Measurements from ENCODE around the gene CCDC146.

The CCDC146 gene

GRCh38 chr7:77337456-77337990, 215.1 kb downstream of the CCDC146 start:
- no peak for TF ChIP-seq CTCF (IDR thresholded peaks at IDR 0.05; ENCODE audit: insufficient read depth, low read length, poor library complexity, severe bottlenecking)
- Histone ChIP-seq H3K36me3 (ENCODE audit: control insufficient read depth, insufficient read depth, low read length) (no peaks in the 10 kb centered on the region), H3K4me3 (replicated peaks; ENCODE audit: low read depth, low read length) (no peak overlapping the region), H3K27me3 (replicated peaks; ENCODE audit: control insufficient read depth, insufficient read depth, low read length) (no peaks in the 10 kb centered on the region)
- DNase-seq (ENCODE audit: extremely low read depth, insufficient read length) = no peak

GRCh38 chr7:77338260-77338659, 215.8 kb downstream of the CCDC146 start:
- DNase-seq (ENCODE audit: extremely low read depth, insufficient read length) = no peak
- no peaks in the 10 kb centered on the region for H3K36me3 ChIP-seq (ENCODE audit: control insufficient read depth, insufficient read depth, low read length)
- no peak overlapping the region for H3K4me3 ChIP-seq (replicated peaks; ENCODE audit: low read depth, low read length)
- no peaks in the 10 kb centered on the region for H3K27me3 ChIP-seq (replicated peaks; ENCODE audit: control insufficient read depth, insufficient read depth, low read length)
- no peak for TF ChIP-seq CTCF (IDR thresholded peaks at IDR 0.05; ENCODE audit: insufficient read depth, low read length, poor library complexity, severe bottlenecking)

GRCh38 chr7:77338883-77339629, 216.6 kb downstream of the CCDC146 start:
- no peak overlapping the region for H3K4me3 ChIP-seq (replicated peaks; ENCODE audit: low read depth, low read length)
- H3K36me3 ChIP-seq (ENCODE audit: control insufficient read depth, insufficient read depth, low read length) = no peaks in the 10 kb centered on the region

GRCh38 chr7:77339726-77340125, 217.3 kb downstream of the CCDC146 start:
- Histone ChIP-seq H3K27me3 (replicated peaks; ENCODE audit: control insufficient read depth, insufficient read depth, low read length) (no peaks in the 10 kb centered on the region), H3K4me3 (replicated peaks; ENCODE audit: low read depth, low read length) (no peak overlapping the region), H3K36me3 (ENCODE audit: control insufficient read depth, insufficient read depth, low read length) (no peaks in the 10 kb centered on the region)
- no peak for DNase-seq (ENCODE audit: extremely low read depth, insufficient read length)
- TF ChIP-seq CTCF (IDR thresholded peaks at IDR 0.05; ENCODE audit: insufficient read depth, low read length, poor library complexity, severe bottlenecking) = no peak

More at GRCh38 chr7:77338883-77339629, 216.6 kb downstream of the CCDC146 start:
- H3K27me3 ChIP-seq (replicated peaks; ENCODE audit: control insufficient read depth, insufficient read depth, low read length) = no peaks in the 10 kb centered on the region
- DNase-seq (ENCODE audit: extremely low read depth, insufficient read length) = no peak
- TF ChIP-seq CTCF (IDR thresholded peaks at IDR 0.05; ENCODE audit: insufficient read depth, low read length, poor library complexity, severe bottlenecking) = no peak

Data from GM06990 (cell line).